IMR-90 (cell line): ENCODE data around the gene NDUFS3. TPM values are rescaled to one million over a fixed set of nuclear protein-coding genes. Genes with fewer than 3 reads are reported as not detected.

Source experiments
- ATAC-seq: fragments of 200-7000 bp; cut with Tn5 transposase; 2 replicates; pipeline ENCODE4 v1.9.1; 2020; ENCODE audit warnings: low read depth, mild to moderate bottlenecking, moderate library complexity
- BruUV-seq: library from RNA; stranded (reverse); fragments of 400-500 nt; replicated peaks from 2 replicates; lab custom pipeline; 2021; lab: Mats Ljungman, UMichigan
- CTCF ChIA-PET: fragments of 300-600 bp; formaldehyde crosslinking; extraction: SDS; loops from one replicate; lab custom pipeline; 2021; ENCODE audit warnings: antibody characterized with exemption; lab: Yijun Ruan, JAX
- POLR2A ChIA-PET: fragments of 300-600 bp; sonication (Branson Sonifier 250); formaldehyde crosslinking; loops from one replicate; lab custom pipeline; 2022; ENCODE audit warnings: antibody characterized with exemption; ENCODE audit not compliant: unreplicated experiment; lab: Charles Lee
- DNase-seq: peaks from one replicate; pipeline ENCODE4 v3.0.0; 2013
- H2AFZ ChIP-seq: replicated peaks from 2 replicates; pipeline ENCODE3; 2013; ENCODE audit warnings: low read length, mild to moderate bottlenecking; ENCODE audit not compliant: poor library complexity
- H2AK5ac ChIP-seq: 2 replicates; pipeline ENCODE4 v1.6.1; 2013; ENCODE audit warnings: low read depth, low read length, inconsistent platforms
- H2AK9ac ChIP-seq: replicated peaks from 2 replicates; pipeline ENCODE3; 2013; ENCODE audit warnings: mild to moderate bottlenecking, low read depth, low read length, moderate library complexity; ENCODE audit not compliant: poor library complexity
- H2BK120ac ChIP-seq: 2 replicates; pipeline ENCODE4 v1.6.1; 2013; ENCODE audit warnings: low read depth, low read length, inconsistent platforms
- H2BK15ac ChIP-seq: 3 replicates; pipeline ENCODE4 v1.6.1; 2013; ENCODE audit warnings: low read depth, low read length, inconsistent platforms
- H2BK20ac ChIP-seq: 2 replicates; pipeline ENCODE4 v1.6.1; 2013; ENCODE audit warnings: low read depth, mild to moderate bottlenecking, inconsistent platforms, low read length, moderate library complexity
- H2BK5ac ChIP-seq: 2 replicates; pipeline ENCODE4 v1.6.1; 2013; ENCODE audit warnings: mild to moderate bottlenecking, low read depth, low read length, inconsistent platforms; ENCODE audit not compliant: poor library complexity, severe bottlenecking
- H3K14ac ChIP-seq: replicated peaks from 2 replicates; pipeline ENCODE4 v1.6.1; 2013; ENCODE audit warnings: low read depth, low read length, inconsistent platforms
- H3K18ac ChIP-seq: 2 replicates; pipeline ENCODE4 v1.6.1; 2013; ENCODE audit warnings: low read depth, low read length, control low read depth
- H3K23ac ChIP-seq: 2 replicates; pipeline ENCODE4 v1.6.1; 2013; ENCODE audit warnings: low read depth, low read length, inconsistent platforms
- H3K27ac ChIP-seq: 2 replicates; pipeline ENCODE4 v1.5.1; 2013; ENCODE audit warnings: mild to moderate bottlenecking, control low read depth, low read length; ENCODE audit not compliant: insufficient read depth
- H3K27me3 ChIP-seq: 2 replicates; pipeline ENCODE4 v1.6.1; 2013; ENCODE audit warnings: low read length; ENCODE audit not compliant: control insufficient read depth, insufficient read depth
- H3K36me3 ChIP-seq: 2 replicates; pipeline ENCODE4 v1.6.1; 2013; ENCODE audit warnings: low read length, mixed read lengths; ENCODE audit not compliant: control insufficient read depth, insufficient read depth
- H3K4ac ChIP-seq: 2 replicates; pipeline ENCODE4 v1.6.1; 2013; ENCODE audit warnings: low read depth, low read length, inconsistent platforms
- H3K4me1 ChIP-seq: 2 replicates; pipeline ENCODE4 v1.6.1; 2013; ENCODE audit warnings: low read length, mixed read lengths; ENCODE audit not compliant: control insufficient read depth, insufficient read depth
- H3K4me2 ChIP-seq: 2 replicates; pipeline ENCODE4 v1.6.1; 2013; ENCODE audit warnings: low read depth, mild to moderate bottlenecking, control low read depth, low read length, moderate library complexity
- H3K4me3 ChIP-seq: 2 replicates; pipeline ENCODE4 v1.5.1; 2013; ENCODE audit warnings: low read depth, mild to moderate bottlenecking, control low read depth, low read length, moderate library complexity; ENCODE audit not compliant: insufficient read depth
- H3K56ac ChIP-seq: 2 replicates; pipeline ENCODE4 v1.6.1; 2013; ENCODE audit warnings: low read length, inconsistent platforms; ENCODE audit not compliant: insufficient read depth; ENCODE audit errors: extremely low read depth
- H3K79me1 ChIP-seq, 2 experiments: 2 replicates each; pipeline ENCODE4 v1.6.1; 2013; ENCODE audit warnings: low read length in 2 of 2, inconsistent platforms in 1 of 2, low read depth in 1 of 2
- H3K9ac ChIP-seq: 2 replicates; pipeline ENCODE4 v1.6.1; 2013; ENCODE audit warnings: low read depth, low read length, control low read depth
- H3K9me1 ChIP-seq: 2 replicates; pipeline ENCODE4 v1.6.1; 2013; ENCODE audit warnings: low read length, inconsistent platforms; ENCODE audit not compliant: insufficient read depth
- H3K9me3 ChIP-seq: 2 replicates; pipeline ENCODE4 v1.6.1; 2013; ENCODE audit warnings: low read length; ENCODE audit not compliant: control insufficient read depth, insufficient read depth
- H4K20me1 ChIP-seq: 2 replicates; pipeline ENCODE4 v1.6.1; 2013; ENCODE audit warnings: low read length, inconsistent platforms; ENCODE audit not compliant: insufficient read depth
- H4K5ac ChIP-seq: 2 replicates; pipeline ENCODE4 v1.6.1; 2013; ENCODE audit warnings: mild to moderate bottlenecking, low read depth, low read length, control low read depth
- H4K8ac ChIP-seq, 2 experiments: 2 replicates each; pipeline ENCODE4 v1.6.1; 2013; ENCODE audit warnings: low read depth in 2 of 2, low read length in 2 of 2, control low read depth in 1 of 2, inconsistent platforms in 1 of 2
- H4K91ac ChIP-seq: 2 replicates; pipeline ENCODE4 v1.6.1; 2013; ENCODE audit warnings: low read depth, low read length, inconsistent platforms; ENCODE audit not compliant: insufficient read depth
- NFE2L2 ChIP-seq: fragments of 150-350 bp; IDR thresholded peaks from 2 replicates; pipeline ENCODE4 v1.6.1; 2016; ENCODE audit warnings: low read depth, mild to moderate bottlenecking, low read length
- USF2 ChIP-seq: fragments of 150-350 bp; IDR thresholded peaks from 2 replicates; pipeline ENCODE4 v1.6.1; 2017; ENCODE audit warnings: mild to moderate bottlenecking, antibody characterized with exemption, low read length, low read depth
- WGBS, 2 experiments: methylation state at CpG; one replicate each; pipeline versions ENCODE4 v1.1.5 to v1.1.7; 2013; ENCODE audit warnings: missing lambda C conversion rate in 2 of 2; ENCODE audit not compliant: insufficient read length in 1 of 2; ENCODE audit errors: extremely low coverage in 2 of 2; 5-methylcytosine and 5-hydroxymethylcytosine counted together
- dilution Hi-C: fragments of 300-500 bp; cut with HindIII; formaldehyde crosslinking; loops from one replicate; pipeline ENCODE4 v1.14.3; 2018; ENCODE audit warnings: low sequenced_read_pairs; ENCODE audit not compliant: unreplicated experiment
- in situ Hi-C: fragments of 300-500 bp; cut with MboI; formaldehyde crosslinking; loops from 3 replicates; pipeline ENCODE4 v1.14.3; 2019; ENCODE audit warnings: low sequenced_read_pairs, inconsistent platforms, mixed read lengths
- intact Hi-C: fragments of 100-400 bp; cut with micrococcal nuclease; formaldehyde crosslinking; loops from 2 replicates; pipeline ENCODE4 v1.10.0; 2022
- polyA plus RNA-seq, 3 experiments: library from polyadenylated mRNA; depleted of rRNA; stranded (reverse); fragments of >200 nt; gene quantifications; 2 replicates each; pipeline ENCODE4 v1.2.3, GENCODE V29; 2012; ENCODE audit warnings: low replicate concordance in 1 of 3
- total RNA-seq: library from RNA; depleted of rRNA; stranded (reverse); fragments of >200 nt; gene quantifications from 2 replicates; pipeline ENCODE4 v1.2.3, GENCODE V29; 2012

Gene NDUFS3
- total and polyA plus RNA-seq, 2 of the 4 experiments (the other 2 are of a cell fraction), result 77.1 to 108 TPM

GRCh38 chr11:47583844-47584243 is 5.0 kb downstream of the NDUFS3 start:
- no peak overlapping the region for H3K56ac ChIP-seq
- BruUV-seq, result no TSS peak
- H3K9ac ChIP-seq, result no peak overlapping the region
- H2BK5ac ChIP-seq, result no peak overlapping the region
- ATAC-seq, result no peak
- H4K5ac ChIP-seq, result no peak overlapping the region
- H3K36me3 ChIP-seq, result peaks cover 34% of the 10 kb centered on the region
- H2BK120ac ChIP-seq, result no peak overlapping the region
- H3K27me3 ChIP-seq, result no peaks in the 10 kb centered on the region; the same call in 1 of the 2 replicates
- H2BK20ac ChIP-seq, result no peak overlapping the region; the same call in 1 of the 2 replicates
- no peak overlapping the region for H2BK15ac ChIP-seq
- intact Hi-C loops, result no loop called here
- H3K4me3 ChIP-seq, result no peak overlapping the region
- H3K23ac ChIP-seq, result no peak overlapping the region
- no peak overlapping the region for H3K4ac ChIP-seq
- TF ChIP-seq USF2, result no peak
- TF ChIP-seq NFE2L2, result no peak
- no peaks in the 10 kb centered on the region for H4K20me1 ChIP-seq
- dilution Hi-C loops, result no loop called here
- peaks cover 2% of the 10 kb centered on the region; the same call in 1 of the 2 replicates for H3K4me1 ChIP-seq
- DNase-seq, result no peak
- in situ Hi-C loops, result no loop called here
- WGBS, 2 experiments, result 93% methylated on average over 2 of the region's 5 CpGs; no CpG with 5 or more reads in 1 of the 2 experiments
- no peak overlapping the region for H2AK9ac ChIP-seq
- no peak overlapping the region for H2AFZ ChIP-seq
- H2AK5ac ChIP-seq, result no peak overlapping the region
- no peaks in the 10 kb centered on the region for H3K9me3 ChIP-seq
- H3K4me2 ChIP-seq, result no peak overlapping the region
- no peak overlapping the region for H4K8ac ChIP-seq
- CTCF ChIA-PET, result no interaction called here
- H3K27ac ChIP-seq, result no peak overlapping the region
- H3K18ac ChIP-seq, result no peak overlapping the region
- no peak overlapping the region for H4K91ac ChIP-seq
- H3K14ac ChIP-seq, result no peak overlapping the region
- 0 out of 2 replicates have a peak, but pooled peaks cover 5% of the 10 kb centered on the region for H3K9me1 ChIP-seq
- POLR2A ChIA-PET, result no interaction called here
- peaks cover 14 to 29% of the 10 kb centered on the region in 2 experiments; a peak in 3 of 4 replicates for H3K79me1 ChIP-seq
